T follicular helper cell (primary cell): Measurements from ENCODE around the gene NLRP1.
A peak's percentile ranks its signal among the peaks of the same experiment; 100 is the strongest.

Experiments used
- DNase-seq: peaks from one replicate; pipeline ENCODE4 v3.0.0-alpha.2; 2020; ENCODE audit warnings: low read depth

The NLRP1 gene

GRCh38 chr17:5516060-5516792 is 68.1 kb downstream of the NLRP1 start:
- no peak for DNase-seq

- no peak for DNase-seq
Measured at GRCh38 chr17:5514976-5515375, 69.3 kb downstream of the NLRP1 start.

- DNase-seq = no peak
Measured at GRCh38 chr17:5513628-5514027, 70.7 kb downstream of the NLRP1 start.

- no peak for DNase-seq
Measured at GRCh38 chr17:5511401-5512225, 72.7 kb downstream of the NLRP1 start.

- no peak for DNase-seq
Measured at GRCh38 chr17:5510771-5511170, 73.5 kb downstream of the NLRP1 start.

GRCh38 chr17:5509482-5509881 is 74.8 kb downstream of the NLRP1 start:
- DNase-seq = no peak

- no peak for DNase-seq
Measured at GRCh38 chr17:5508810-5509209, 75.5 kb downstream of the NLRP1 start.

GRCh38 chr17:5506307-5506706 is 78.0 kb downstream of the NLRP1 start:
- DNase-seq = no peak

GRCh38 chr17:5502552-5502951 is 81.8 kb downstream of the NLRP1 start:
- no peak for DNase-seq

- no peak for DNase-seq
Measured at GRCh38 chr17:5501685-5502084, 82.6 kb downstream of the NLRP1 start.

- peak; percentile 73 for DNase-seq
Measured at GRCh38 chr17:5500589-5501391, 83.5 kb downstream of the NLRP1 start.

- no peak for DNase-seq
Measured at GRCh38 chr17:5500247-5500588, 84.1 kb downstream of the NLRP1 start.

GRCh38 chr17:5499476-5500231 is 84.7 kb downstream of the NLRP1 start:
- DNase-seq = no peak

GRCh38 chr17:5492970-5493369 is 91.3 kb downstream of the NLRP1 start:
- DNase-seq = no peak

GRCh38 chr17:5488752-5489151 is 95.6 kb downstream of the NLRP1 start:
- no peak for DNase-seq

- peak; percentile 99 for DNase-seq
Measured at GRCh38 chr17:5486206-5487124, 97.8 kb downstream of the NLRP1 start, which contains the start of gene MIS12. Gene MIS12, plus strand, starts transcription at chr17:5486566. Its CDS starts 2,297 bp downstream, at chr17:5488863.

GRCh38 chr17:5485270-5486205 is 98.8 kb downstream of the NLRP1 start, which contains the start of gene DERL2:
Gene DERL2, minus strand, starts transcription at chr17:5486178. Its CDS starts 17 bp downstream, at chr17:5486161.
- no peak for DNase-seq

GRCh38 chr17:5481451-5481850 is 102.9 kb downstream of the NLRP1 start:
- DNase-seq = no peak

- no peak for DNase-seq
Measured at GRCh38 chr17:5480962-5481361, 103.3 kb downstream of the NLRP1 start.
